ENCODE measurements around the gene GNAQ.

The GNAQ gene

DNA sequence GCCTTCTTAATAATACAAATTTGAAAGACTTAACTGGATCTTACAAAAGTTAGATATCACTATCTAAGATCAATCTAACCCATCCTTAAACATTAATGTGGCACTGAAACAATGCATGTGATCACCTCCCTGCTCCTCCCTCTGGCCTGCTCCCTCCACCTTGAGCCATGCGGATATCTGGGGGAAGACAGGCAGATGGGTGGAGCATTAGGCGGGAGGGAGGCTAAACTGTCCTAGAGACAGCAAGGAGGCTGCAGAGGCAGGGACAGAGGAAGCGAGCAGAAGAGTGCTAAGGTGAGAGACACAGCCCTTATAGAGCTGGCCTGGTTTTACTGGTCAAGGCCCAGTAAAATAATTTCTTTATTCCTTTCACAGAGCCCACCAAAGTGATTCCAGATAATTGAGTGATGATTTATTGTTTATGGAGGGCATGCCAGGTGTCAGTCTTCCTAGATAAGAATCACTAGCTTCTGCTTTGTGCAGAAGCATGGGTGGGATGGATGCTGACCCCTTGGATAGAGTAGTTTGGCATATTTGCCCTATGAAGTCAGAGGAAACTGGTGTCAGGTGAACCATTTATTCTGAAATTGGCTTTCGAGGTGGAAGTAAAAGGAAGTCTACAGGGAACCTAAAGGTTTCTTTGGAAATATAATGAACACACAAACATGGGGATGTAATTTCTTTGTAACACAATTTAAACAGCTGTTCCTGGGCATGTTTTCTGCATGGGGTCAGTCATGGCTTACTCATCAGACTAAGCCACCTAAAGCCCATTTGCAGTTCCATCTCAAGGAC, 188.3 kb downstream of the GNAQ start:
- DNase-seq, result no peak

DNA sequence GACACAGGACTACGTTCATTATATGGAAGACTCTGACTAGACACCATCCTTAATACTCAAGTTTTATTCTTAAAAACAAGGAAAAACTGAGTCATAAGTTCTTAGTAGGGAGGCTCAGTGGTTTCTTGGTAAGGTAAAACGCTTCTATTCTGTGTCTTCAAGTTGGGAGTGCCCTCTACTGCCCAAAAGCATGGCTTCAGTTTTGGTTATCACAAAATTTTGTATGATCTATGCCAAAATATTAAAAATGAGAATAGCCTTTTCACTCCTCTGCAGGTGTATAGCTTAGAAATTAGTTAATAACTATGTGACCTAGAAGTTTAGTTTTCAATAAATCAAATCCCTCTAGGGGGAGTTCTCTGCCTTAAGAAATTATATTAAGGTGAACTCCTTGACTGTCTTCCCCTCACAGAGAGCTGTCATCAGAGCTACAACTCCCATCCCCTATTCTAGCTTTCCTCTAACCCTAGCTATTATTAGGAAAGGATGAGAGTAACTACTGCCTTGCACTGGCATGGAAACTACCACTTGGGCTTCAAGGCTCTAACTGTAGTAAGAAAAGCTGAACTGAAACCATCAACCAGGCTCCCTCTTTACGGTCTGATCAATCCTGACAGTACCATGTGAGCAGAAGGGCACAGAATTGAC, 189.7 kb downstream of the GNAQ start:
- peak in 2 of 4 experiments; percentile 25 to 41 for DNase-seq

GRCh38 chr9:77839459-77840140, 192.0 kb downstream of the GNAQ start:
- DNase-seq, result no peak

DNA sequence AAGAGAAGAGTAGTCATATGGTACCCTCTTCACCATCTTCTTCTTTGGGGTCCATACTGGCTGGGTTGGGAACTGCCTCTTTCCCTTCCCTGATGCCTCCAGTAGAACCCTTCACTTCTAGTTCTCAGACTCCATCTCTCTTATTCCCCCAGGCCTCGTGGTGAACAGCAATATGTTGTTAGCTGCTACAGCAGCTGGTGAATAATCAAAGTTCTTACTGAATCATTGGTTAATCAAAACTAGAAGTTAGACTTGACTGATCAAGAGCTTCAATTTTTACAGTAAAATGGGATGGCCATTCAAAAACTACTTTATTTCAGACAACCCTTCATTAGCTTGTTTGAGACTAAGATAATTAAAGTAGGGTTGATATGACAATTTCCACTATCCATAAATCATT, 192.6 kb downstream of the GNAQ start:
- DNase-seq, result no peak

- no peak for DNase-seq
Measured at GRCh38 chr9:77834898-77835488, 196.6 kb downstream of the GNAQ start.

DNA sequence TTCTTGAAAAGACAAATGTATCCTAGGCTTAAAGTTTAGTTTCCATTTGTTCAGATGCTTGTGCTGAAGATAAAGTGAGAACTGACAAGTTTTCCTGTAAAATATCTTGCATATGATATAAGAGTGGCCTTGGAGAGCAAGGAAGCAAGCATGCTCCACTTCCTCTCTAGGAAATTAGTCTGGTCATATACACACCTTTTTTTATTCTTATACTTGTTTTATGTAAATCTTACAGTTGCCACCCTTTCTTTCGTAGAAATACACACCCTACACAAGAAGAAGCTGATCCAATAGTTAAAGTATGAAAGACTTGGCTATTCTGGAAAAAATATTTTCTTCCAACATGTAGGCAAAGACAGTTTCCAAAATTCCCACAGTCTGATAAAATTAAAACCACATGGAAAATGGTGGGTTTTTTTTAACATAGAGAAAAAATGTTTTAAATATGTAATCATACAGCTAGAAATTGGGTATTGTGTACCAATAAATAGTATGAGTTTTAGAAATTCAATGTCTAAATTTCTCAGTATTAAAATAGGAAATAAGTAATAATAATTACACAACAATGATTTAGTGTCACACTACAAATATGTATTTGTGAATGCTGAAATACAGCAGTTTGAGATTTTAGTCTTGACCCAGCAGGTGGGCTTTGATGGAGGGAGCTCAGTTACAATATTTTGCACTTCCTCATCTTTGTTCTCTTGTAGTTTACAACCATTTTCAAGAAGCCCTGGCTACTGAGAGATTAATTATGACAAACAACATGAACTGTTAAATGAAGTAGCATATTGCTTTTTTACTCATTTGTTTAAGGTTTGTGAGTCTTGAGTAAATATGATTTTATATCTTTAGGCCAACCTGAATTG, 197.8 kb downstream of the GNAQ start:
- no peak for DNase-seq

- no peak for DNase-seq
Measured at GRCh38 chr9:77832639-77833038, 199.0 kb downstream of the GNAQ start.

DNA sequence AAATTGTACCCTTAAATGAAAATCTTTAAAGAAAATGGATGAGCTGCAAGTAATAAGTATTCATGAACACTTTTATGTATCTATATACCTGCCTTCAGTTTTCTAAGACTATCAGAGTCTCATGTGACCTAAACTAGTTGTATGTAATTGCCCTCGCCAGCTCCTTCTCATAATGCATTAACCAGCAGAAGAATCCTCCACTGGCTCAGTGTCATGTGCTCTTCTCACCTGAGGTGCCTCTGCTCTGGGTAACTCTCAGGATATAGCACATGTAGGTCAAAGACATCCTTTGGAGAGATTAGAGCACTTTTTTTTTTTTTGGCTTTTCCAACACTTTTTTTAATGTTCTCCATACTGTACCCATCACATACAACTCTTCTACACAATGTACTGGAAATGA, 199.8 kb downstream of the GNAQ start:
- no peak for DNase-seq

DNA sequence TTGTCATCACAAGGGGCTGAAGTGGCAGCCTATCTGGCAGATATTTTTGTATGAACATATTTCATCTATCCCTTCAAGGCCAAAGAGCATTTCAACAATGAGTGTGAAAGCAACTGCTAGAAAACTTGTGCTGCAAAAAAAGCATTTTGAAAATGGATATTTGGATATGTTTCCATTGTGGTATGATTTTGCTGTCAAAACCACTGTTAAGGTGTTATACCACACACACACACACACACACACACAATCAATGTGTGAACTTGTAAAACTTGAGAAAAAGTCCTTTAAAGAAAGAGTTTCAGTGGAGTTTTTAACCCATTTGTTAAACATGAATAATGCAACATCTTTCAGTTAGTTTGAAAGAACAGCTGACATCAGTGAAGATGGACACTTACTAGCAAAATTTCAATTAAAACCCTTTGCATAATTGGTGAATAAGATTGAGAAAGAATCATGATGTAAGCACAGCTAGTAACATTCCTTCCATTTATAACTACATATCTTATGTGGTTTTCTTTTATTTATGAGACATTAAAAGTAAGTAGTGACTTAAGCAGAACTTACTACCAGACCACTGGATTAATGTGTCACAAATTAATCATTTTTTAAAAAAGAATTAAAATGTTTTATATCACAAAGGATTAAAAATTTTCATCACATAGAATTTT, 200.9 kb downstream of the GNAQ start:
- DNase-seq, result no peak

DNA sequence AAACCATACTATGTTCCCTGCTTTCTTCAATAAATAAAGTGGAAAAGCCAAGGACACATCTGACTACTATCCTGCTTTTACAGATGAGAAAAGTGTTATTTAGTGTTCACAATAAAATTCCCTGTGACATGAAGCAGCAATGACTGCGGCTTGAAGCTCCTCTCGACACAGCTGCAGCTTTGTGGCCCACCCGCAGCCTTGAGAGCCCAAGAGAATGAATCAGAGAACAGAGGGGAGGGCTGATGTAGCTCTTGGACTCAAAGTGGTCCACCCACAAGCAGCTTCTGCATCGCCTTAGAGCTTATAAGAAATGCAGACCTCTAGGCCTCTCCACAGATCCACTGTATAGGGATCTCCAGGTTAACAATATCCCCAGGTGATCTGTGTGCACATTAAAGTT, 202.2 kb downstream of the GNAQ start:
- DNase-seq, result no peak

DNA sequence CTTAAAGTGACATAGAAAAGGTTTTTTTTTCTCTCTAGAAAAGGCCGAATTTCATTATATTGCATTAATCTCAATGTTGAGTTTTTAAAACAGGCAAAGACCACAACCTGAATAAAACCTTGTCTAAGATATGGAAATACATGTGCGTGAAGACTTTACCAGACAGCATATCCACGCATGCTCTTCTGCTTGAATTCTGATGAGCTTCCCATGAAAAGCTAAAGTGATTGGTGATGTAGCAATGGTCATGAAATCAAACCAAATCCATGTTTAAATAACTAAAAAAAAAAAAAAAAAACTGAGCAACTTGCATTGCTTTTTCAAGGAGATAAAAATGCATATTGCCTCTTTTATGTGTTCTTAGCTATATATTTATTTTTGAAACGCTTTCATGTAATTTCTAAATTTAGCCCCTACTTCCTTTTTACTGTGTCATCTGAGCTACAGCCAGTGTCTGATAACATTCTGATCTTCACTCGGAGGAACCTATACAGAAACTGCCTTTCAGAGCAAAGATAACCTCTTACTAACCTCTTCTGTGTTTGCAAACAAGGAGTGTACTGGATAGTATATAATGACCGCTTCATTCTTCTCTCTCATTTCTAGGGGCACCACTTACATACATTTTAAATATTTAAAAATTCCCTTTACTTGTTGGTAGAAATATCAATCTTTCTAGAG, 204.4 kb downstream of the GNAQ start:
- DNase-seq, result peak in 3 of 4 experiments; percentile 29 to 64 (median 63)

GRCh38 chr9:77826621-77827020, 205.0 kb downstream of the GNAQ start:
- DNase-seq, result peak in 1 of 4 experiments; percentile 10

- no peak for DNase-seq
Measured at GRCh38 chr9:77826116-77826515, 205.5 kb downstream of the GNAQ start.

DNA sequence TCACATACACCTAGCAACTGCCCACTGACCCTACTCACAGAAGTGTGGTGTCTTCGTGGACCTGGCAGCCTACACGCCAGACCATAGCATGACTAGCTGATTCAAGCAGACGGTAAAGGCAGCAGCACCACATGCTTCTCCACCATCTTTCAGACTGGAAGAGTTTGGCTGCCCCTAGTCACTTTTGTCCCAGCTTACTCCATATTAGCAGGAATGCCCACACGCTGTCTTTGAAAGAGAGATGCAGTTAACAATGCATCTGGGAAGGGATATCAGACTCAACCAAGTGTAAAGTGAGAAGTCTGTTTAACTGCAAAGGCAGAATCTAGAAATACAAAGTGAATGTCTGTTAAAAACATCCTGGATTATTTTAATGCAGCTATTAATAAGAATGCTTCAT, 206.2 kb downstream of the GNAQ start:
- no peak for DNase-seq

DNA sequence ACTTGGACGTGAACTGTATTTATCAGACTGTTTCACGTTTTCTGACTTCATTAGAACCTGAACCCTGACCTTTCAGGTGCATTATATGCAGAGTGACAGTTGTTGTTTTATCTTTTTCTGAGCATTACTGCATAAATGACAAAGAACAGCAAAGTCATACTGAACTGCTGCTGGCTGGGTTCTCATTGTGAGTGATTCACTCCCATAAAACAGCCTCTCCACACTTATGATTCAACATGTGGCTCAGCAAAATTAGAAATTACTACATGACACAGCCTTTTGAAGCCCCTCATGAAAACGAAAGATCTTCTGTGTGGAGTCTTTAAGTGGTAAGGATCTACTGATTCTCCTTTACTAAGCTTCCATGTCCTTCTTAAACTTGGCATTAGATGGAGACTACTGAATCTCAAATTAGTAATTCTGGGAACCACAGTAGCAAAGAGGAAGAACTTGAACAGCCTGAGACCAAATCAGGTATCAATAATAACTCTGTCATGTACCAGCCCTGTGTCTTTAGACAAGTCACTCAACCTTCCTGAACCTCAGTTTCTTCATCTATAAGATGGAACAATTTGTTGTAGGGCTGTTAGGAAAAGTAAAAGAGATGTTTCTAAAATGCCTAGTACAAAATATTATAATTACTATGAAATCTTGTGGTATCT, 211.2 kb downstream of the GNAQ start:
- DNase-seq, result peak in 2 of 4 experiments; percentile 20 to 27

DNA sequence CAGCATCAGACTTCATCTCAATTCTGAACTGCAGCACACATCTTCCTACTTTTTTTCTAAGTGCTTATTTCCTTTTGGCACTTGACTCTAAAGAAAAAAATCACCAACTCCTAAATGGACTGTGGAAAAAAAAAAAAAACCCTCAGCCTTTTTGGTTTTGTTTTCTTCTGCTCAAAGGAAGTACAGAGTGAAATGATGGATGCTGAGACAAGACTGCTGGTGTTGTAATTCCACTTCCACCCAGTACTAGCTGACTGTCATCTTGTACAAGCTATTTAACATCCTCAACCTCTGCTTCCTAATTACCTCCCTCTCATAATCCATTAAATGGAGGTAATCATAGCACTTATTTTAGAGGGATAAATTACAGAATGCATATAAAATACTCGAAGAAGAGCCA, 212.0 kb downstream of the GNAQ start:
- DNase-seq, result peak in 3 of 4 experiments; percentile 39 to 64 (median 59)

DNA sequence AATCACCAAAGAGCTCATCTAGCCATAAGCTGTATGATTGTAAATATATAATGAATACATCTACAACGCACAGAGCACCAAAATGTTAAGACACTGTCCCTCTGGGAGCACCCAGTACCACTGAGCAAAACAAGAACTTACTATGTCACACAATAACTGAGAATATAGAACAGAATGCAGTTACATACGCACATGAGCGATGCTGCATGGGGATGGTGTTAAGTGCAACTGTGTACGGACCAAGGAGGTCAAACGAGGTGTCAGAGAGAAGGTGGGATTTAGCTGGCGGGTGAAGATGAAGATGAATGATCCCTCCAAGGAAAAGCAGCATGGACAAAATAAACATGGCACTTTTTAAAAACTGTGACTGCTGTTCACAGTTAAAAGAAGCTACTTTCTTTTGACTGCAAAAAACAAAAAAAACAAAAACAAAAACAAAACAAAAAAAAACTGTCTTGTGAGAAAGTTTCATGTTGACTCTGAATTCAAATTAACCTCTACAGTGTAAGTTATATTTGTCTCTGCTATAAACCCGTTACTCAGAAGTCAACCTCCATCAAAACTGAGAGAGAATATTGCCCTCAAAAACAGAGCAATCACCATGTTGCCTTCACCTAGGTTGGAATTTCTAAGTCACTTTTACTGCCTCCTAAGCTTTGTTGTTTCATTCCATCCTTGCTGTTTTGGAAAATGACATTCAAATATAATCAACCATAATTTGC, 213.9 kb downstream of the GNAQ start:
- DNase-seq, result no peak

GRCh38 chr9:77816641-77817341, 214.8 kb downstream of the GNAQ start:
- no peak for DNase-seq

DNA sequence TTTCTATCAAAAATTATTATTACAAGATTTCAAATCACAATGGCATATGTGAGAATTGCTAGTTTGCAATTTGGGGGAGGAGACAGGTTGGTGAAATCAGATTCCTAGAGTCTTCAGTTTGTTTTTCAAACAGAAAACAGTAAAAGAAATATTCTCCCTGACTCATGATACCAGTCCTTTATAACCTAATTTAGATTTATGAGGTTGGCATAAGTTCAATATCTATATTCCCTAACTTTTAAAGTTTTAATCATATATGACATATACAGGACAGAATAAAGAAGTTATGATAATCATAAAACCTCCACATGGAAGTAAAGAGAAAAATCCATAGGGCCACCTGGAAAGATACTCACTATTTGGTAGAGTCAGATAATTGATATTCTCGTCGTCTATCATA, 216.4 kb downstream of the GNAQ start:
- no peak for DNase-seq

Measured in suppressor macrophage (primary cell).